ENCODE measurements around the gene SLC35F4. TPM values are rescaled to one million over a fixed set of nuclear protein-coding genes. Genes with fewer than 3 reads are reported as not detected.

Gene SLC35F4
- total and polyA plus RNA-seq, 2 of the 8 experiments (the other 6 are each of a cell fraction or from before 2014, with no cell fraction given), result not detected

DNA sequence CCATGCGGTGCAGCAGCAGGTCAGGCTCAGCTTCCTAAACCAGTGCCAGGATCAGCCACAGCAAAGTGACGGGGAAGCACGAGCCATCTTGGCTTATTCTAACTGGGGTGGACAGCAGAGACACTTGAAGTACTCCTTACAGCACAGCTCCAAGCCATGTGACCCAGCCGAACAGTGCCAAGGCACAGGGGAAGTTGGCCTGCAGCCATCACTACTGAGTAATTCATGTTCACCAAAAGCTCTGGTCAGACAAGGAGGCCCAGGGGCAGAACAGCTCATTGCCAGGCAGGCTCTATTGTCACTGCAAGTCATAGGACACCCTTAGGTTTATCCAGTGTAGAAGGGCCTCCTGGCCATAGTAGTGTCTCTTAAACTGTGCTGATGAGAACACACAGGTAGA lies 23.4 kb upstream of the SLC35F4 start (continued):
- TF ChIP-seq, protein P1, sequence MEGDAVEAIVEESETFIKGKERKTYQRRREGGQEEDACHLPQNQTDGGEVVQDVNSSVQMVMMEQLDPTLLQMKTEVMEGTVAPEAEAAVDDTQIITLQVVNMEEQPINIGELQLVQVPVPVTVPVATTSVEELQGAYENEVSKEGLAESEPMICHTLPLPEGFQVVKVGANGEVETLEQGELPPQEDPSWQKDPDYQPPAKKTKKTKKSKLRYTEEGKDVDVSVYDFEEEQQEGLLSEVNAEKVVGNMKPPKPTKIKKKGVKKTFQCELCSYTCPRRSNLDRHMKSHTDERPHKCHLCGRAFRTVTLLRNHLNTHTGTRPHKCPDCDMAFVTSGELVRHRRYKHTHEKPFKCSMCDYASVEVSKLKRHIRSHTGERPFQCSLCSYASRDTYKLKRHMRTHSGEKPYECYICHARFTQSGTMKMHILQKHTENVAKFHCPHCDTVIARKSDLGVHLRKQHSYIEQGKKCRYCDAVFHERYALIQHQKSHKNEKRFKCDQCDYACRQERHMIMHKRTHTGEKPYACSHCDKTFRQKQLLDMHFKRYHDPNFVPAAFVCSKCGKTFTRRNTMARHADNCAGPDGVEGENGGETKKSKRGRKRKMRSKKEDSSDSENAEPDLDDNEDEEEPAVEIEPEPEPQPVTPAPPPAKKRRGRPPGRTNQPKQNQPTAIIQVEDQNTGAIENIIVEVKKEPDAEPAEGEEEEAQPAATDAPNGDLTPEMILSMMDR (IDR thresholded peaks at IDR 0.05; ENCODE audit: control extremely low read depth in 1 of 3, insufficient read depth in 1 of 3, low read depth in 1 of 3, low read length in 3 of 3), result no peak
- no peak for TF ChIP-seq TEAD4 (IDR thresholded peaks at IDR 0.05; ENCODE audit: low read depth, low read length)
- TF ChIP-seq, protein P2, sequence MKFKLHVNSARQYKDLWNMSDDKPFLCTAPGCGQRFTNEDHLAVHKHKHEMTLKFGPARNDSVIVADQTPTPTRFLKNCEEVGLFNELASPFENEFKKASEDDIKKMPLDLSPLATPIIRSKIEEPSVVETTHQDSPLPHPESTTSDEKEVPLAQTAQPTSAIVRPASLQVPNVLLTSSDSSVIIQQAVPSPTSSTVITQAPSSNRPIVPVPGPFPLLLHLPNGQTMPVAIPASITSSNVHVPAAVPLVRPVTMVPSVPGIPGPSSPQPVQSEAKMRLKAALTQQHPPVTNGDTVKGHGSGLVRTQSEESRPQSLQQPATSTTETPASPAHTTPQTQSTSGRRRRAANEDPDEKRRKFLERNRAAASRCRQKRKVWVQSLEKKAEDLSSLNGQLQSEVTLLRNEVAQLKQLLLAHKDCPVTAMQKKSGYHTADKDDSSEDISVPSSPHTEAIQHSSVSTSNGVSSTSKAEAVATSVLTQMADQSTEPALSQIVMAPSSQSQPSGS (IDR thresholded peaks at IDR 0.05; ENCODE audit: low read length), result no peak
- no peak for TF ChIP-seq FOSL1 (IDR thresholded peaks at IDR 0.05; ENCODE audit: insufficient read depth, low read depth, low read length)
- TF ChIP-seq GTF2F1 (IDR thresholded peaks at IDR 0.05; ENCODE audit: borderline replicate concordance, low read depth, low read length), result no peak
- no peak for TF ChIP-seq KDM1A (IDR thresholded peaks at IDR 0.05; ENCODE audit: borderline replicate concordance, low read length)
- no peak for TF ChIP-seq TAF1 (IDR thresholded peaks at IDR 0.05; ENCODE audit: low read depth, low read length)
- TF ChIP-seq, protein P3, sequence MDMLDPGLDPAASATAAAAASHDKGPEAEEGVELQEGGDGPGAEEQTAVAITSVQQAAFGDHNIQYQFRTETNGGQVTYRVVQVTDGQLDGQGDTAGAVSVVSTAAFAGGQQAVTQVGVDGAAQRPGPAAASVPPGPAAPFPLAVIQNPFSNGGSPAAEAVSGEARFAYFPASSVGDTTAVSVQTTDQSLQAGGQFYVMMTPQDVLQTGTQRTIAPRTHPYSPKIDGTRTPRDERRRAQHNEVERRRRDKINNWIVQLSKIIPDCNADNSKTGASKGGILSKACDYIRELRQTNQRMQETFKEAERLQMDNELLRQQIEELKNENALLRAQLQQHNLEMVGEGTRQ (IDR thresholded peaks at IDR 0.05; ENCODE audit: low read length), result no peak
